GM12875 (cell line): ENCODE measurements around the gene DAZ4.
"Not testable (repeated sequence)": the region's sequence is repeated elsewhere in the genome, so short reads cannot be mapped to it uniquely, and the experiment has no call there.

Experiments used
- H3K4me3 ChIP-seq: one replicate; pipeline ENCODE4 v1.5.1; 2011; ENCODE audit warnings: low read depth, low read length, control low read depth

Gene DAZ4, protein sequence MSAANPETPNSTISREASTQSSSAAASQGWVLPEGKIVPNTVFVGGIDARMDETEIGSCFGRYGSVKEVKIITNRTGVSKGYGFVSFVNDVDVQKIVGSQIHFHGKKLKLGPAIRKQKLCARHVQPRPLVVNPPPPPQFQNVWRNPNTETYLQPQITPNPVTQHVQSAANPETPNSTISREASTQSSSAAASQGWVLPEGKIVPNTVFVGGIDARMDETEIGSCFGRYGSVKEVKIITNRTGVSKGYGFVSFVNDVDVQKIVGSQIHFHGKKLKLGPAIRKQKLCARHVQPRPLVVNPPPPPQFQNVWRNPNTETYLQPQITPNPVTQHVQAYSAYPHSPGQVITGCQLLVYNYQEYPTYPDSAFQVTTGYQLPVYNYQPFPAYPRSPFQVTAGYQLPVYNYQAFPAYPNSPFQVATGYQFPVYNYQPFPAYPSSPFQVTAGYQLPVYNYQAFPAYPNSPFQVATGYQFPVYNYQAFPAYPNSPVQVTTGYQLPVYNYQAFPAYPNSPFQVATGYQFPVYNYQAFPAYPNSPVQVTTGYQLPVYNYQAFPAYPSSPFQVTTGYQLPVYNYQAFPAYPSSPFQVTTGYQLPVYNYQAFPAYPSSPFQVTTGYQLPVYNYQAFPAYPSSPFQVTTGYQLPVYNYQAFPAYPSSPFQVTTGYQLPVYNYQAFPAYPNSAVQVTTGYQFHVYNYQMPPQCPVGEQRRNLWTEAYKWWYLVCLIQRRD

DNA sequence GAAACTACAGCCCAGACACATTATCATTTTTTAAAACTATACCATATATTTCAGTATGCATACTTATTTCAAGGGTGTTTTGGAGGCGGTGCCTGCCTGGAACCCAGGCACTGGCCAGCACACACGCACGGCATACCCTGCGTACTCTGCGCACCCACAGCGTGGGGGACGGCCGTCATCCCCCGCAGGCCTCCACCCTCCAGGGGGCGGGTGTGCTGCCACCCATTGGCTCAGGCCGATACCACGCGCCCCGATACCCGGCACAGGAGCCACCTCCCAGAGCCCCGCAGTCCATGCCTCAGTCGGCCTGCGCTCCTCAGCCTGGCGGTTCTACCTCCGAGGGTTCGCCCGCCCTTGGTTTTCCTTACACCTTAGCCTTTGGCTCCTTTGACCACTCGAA, at the start of gene DAZ4:
TSS of gene DAZ4 (plus strand) at position 301 of the 400 bp plus-strand sequence. CDS start 208 bp downstream, outside the sequence.
- not testable (repeated sequence) for H3K4me3 ChIP-seq

DNA sequence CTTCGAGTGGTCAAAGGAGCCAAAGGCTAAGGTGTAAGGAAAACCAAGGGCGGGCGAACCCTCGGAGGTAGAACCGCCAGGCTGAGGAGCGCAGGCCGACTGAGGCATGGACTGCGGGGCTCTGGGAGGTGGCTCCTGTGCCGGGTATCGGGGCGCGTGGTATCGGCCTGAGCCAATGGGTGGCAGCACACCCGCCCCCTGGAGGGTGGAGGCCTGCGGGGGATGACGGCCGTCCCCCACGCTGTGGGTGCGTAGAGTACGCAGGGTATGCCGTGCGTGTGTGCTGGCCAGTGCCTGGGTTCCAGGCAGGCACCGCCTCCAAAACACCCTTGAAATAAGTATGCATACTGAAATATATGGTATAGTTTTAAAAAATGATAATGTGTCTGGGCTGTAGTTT, 20.4 kb upstream of the DAZ4 start, which contains the start of gene DAZ3:
TSS of gene DAZ3 (minus strand) at position 101 of the 400 bp plus-strand sequence. CDS start 208 bp downstream, outside the sequence.
- not testable (repeated sequence) for H3K4me3 ChIP-seq

DNA sequence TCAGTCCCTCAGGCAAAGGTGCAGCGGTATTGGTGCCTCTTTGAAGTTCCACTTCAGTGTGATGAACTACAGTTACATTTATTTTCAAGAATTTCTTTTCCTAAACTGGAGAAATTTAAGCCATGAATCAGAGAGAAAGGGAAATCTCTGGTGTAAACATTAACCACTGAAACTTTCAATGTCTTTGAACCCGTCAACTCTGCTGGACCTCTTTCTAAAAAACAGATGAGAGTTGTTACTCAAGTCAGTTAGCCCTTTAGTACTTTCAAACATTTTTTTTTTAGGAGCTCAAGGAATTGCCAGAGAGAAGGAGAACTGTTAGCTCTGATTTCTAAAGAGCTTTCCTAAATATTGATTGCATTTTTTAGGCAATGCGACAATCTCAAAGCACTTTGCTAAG, 11.9 kb upstream of the DAZ4 start:
- H3K4me3 ChIP-seq, result not testable (repeated sequence)

DNA sequence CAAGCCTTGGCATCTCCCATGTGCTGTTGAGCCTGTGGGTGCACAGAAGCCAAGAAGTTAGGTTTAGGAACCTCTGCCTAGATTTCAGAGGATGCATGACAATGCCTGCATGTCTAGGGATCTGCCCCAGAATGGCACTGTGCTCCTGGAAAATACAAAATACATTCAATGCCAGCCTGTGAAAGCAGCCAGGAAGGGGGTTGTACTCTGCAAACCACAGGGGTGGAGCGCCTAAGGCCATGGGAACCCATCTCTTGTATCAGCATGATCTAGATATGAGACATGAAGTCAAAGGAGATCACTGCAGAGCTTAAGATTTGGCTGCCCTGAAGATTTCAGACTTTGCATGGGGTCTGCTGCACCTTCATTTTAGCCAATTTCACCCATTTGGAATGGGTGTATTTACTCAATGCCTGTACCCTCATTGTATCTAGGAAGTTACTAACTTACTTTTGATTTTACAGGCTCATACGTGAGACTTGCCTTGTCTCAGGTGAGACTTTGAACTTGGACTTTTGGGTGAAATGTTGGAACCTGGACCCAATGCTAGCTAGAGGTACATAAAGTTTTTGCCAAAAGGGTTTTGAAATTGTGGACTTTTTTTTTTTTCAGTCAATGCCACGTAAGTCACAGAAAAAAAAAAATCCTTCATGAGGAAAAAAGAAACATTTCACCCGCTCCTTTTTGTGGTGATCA, 9.4 kb upstream of the DAZ4 start:
- not testable (repeated sequence) for H3K4me3 ChIP-seq

DNA sequence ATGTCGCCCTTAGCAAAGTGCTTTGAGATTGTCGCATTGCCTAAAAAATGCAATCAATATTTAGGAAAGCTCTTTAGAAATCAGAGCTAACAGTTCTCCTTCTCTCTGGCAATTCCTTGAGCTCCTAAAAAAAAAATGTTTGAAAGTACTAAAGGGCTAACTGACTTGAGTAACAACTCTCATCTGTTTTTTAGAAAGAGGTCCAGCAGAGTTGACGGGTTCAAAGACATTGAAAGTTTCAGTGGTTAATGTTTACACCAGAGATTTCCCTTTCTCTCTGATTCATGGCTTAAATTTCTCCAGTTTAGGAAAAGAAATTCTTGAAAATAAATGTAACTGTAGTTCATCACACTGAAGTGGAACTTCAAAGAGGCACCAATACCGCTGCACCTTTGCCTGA, 8.7 kb upstream of the DAZ4 start:
- H3K4me3 ChIP-seq, result not testable (repeated sequence)
